GM12801 (cell line): ENCODE data around the gene TNP2.

Experiments
- TF ChIP-seq, protein P1 (sequence below): IDR thresholded peaks from one replicate; pipeline ENCODE4 v1.5.1; 2011; ENCODE audit warnings: control low read depth; ENCODE audit not compliant: insufficient read length; ENCODE audit errors: extremely low read depth

The TNP2 gene

DNA sequence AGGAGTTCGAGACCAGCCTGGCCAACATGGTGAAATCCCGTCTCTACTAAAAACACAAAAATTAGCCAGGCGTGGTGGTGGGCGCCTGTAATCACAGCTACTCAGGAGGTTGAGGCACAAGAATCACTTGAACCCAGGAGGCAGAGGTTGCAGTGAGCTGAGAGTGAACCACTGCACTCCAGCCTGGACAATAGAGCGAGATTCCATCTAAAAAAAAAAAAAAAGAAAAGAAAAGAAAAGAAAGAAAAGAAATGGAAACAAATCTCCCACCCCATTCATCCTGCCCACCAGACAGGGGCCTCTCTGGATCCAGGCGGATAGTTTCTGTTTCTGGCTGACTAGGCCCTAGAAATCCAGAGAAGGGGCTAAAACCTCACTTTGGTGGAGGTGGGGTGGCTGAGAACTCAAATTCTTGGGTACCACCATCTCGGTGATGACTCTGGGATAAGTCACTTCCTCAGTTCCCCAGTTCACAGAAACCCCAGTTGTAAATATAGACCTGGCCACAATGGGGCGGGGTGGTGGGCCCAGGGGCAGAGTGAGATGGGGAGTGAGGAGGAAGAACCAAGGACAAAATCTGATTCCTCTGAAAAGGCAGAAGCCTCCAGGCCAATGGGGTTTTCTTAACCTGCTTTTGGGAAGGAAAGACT, 35.3 kb downstream of the TNP2 start:
- TF ChIP-seq, protein P1, sequence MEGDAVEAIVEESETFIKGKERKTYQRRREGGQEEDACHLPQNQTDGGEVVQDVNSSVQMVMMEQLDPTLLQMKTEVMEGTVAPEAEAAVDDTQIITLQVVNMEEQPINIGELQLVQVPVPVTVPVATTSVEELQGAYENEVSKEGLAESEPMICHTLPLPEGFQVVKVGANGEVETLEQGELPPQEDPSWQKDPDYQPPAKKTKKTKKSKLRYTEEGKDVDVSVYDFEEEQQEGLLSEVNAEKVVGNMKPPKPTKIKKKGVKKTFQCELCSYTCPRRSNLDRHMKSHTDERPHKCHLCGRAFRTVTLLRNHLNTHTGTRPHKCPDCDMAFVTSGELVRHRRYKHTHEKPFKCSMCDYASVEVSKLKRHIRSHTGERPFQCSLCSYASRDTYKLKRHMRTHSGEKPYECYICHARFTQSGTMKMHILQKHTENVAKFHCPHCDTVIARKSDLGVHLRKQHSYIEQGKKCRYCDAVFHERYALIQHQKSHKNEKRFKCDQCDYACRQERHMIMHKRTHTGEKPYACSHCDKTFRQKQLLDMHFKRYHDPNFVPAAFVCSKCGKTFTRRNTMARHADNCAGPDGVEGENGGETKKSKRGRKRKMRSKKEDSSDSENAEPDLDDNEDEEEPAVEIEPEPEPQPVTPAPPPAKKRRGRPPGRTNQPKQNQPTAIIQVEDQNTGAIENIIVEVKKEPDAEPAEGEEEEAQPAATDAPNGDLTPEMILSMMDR, result no peak

DNA sequence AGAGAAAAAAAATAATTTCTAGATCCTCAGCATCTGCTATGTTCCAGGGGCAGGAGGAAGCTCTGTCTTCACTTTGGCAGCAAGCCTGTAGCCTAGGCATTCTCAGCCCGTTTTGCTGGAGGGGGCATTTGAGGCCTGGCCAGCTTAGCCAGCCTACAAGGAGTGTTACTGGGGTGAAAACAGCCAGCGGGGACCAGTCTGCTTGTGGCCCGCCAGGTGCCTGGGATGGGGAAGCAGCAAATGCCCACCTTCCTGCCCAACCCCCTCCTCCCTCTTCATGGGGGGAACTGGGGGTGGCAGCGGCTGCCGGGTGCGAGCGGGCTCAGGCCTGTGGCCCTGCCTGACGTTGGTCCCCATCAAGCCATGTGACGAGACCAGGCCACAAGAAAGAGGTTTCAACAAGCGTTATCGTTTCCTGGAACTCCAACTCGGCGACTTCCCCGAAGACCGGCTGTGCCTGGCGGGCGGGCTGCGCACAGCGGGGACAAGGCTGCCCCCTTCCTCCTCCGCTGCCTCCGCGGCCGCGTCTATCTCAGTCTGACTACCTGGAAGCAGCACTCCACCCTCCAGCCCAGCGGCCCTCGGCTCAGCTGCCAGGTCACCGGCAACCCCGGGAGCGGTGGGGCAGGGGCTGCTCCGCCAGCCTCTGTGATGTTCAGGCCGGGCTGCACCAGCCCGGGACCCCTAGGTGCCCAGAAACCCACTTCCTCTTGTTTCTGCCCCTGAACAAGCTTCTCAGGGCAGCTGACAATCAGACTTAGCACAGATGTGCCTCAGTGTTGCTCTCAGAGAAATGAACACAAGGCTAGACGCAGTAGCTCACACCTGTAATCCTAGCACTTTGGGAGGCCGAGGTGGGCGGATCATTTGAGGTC, 36.0 kb downstream of the TNP2 start:
- TF ChIP-seq, protein P1, result no peak

DNA sequence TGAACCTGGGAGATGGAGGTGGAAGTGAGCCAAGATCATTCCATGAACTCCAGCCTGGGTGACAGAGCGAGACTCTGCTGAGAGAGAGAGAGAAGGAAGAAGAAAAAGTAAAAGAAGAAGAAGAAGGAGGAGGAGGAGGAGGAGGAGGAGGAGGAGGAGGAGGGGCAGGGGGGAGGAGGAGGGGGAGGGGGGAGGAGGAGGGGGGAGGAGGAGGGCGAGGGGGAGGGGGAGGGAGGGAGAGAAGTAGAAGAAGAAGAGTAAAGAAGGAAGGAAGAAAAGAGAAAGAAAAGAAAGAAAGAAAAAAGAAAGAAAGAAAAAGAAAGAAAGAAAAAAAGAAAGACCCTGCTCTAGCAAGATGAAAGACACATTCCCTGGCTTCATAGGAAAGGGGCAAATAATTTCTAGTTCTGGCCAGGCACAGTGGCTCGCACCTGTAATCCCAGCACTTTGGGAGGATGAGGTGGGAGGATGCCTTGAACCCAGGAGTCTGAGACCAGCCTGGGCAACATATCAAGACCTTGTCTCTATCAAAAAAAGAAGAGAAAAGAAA, 36.7 kb downstream of the TNP2 start:
- TF ChIP-seq, protein P1, result no peak

DNA sequence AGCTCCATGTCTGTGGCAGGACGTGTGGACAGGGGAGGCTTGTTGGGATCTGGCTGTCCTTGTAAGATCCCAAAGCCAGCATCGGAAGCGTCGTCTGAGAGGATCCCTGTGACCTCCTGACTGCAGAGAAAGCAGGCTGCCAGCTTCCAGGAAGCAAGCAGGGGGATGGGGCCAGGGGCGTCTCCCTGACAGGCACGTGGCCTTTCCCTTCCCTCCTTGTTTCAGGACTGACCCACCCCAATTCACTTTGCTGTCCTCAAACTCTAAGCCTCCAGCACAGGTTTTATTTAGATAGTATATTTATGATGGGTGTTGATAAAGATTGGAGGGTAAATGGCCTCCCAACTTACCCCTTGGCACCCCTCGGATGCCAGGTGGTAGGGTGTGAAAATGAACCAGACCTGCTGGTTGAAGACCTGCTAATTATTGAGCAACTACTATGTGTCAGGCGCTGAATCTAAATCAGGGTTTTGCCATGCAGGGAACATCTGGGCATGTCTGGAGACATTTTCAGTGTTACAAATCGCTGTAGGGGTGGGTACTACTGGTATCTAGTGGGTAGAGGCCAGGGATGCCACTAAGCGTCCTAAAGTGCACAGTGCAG, 37.7 kb downstream of the TNP2 start:
- TF ChIP-seq, protein P1, result no peak

DNA sequence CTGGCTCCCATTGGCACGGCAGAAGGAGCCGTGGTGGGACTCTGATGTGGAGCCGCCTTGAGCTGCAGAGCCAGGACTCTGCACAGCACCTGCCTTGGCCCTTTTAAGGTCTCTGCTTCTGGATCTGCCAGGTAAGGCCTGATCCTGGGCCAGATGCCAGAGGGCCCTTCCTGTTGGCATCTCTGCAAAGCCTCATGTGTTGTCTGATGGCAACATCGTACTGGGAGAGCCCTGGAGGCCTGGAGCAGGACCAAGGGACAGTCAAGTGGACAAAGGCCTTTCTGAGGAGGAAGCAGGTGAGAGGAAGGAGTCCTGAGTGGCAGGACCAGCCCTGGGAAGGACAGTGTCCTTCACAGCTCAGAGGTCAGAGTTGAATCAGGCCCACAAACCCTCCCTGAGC, 39.2 kb downstream of the TNP2 start:
- TF ChIP-seq, protein P1, result no peak

DNA sequence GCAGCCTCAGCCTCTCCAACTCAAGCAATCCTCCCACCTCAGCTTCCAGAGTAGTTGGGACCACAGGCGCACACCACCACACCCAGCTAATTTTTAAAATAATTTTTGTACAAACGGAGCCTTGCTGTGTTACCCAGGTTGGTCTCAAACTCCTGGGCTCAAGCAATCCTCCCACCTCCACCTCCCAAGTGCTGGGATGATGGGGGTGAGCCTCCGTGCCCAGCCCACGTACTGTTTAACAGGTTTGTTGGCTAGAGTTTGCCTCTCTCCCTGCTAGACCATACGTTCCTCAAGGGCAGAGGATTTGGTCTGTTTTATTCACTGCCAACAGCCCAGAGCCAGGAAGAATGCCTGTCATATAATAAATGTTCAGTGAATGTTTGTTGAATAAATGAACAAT, 39.7 kb downstream of the TNP2 start:
- TF ChIP-seq, protein P1, result no peak
